GM19351 (cell line): Measurements from ENCODE around the gene KCNH6.

ENCODE experiments used
- ATAC-seq: cut with Tn5 transposase; IDR thresholded peaks from one replicate; pipeline ENCODE4 v1.9.1; 2021; ENCODE audit warnings: mild to moderate bottlenecking, moderate library complexity; ENCODE audit not compliant: unreplicated experiment

KCNH6 gene

DNA sequence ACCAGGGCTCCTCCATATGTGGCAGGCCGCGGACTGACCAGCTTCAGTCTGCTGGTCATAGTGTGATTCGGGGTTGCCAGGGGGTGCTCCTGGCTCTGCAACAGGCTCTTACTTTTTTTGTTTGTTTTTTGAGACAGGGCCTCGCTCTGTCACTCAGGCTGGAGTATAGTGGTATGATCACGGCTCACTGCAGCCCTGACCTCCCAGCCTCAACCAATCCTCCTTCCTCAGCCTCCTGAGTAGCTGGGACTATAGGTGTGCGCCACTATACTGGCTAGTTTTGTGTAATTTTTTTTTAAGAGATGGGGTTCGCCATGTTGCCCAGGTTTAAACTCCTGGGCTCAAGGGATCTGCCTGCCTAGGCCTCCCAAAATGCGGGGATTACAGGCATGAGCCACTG, 11.8 kb upstream of the KCNH6 start:
- no peak for ATAC-seq

DNA sequence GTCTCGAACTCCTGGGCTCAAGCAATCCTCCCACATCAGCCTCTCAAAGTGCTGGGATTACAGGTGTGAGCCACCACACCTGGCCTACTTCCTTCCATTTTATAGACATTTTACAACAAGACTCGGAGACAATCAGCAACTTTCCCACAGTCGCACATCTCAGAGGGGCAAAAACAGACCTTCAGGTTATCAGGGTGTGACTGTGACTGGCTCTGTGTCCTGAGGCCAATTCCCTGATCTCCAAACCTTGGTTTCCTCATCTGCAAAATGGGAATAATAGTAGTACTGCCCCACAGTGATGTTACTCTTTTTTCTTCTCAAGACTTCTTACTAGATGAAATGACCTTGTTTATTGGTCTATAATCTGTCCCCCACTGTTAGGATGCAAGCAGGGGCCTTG, 10.8 kb upstream of the KCNH6 start:
- no peak for ATAC-seq

DNA sequence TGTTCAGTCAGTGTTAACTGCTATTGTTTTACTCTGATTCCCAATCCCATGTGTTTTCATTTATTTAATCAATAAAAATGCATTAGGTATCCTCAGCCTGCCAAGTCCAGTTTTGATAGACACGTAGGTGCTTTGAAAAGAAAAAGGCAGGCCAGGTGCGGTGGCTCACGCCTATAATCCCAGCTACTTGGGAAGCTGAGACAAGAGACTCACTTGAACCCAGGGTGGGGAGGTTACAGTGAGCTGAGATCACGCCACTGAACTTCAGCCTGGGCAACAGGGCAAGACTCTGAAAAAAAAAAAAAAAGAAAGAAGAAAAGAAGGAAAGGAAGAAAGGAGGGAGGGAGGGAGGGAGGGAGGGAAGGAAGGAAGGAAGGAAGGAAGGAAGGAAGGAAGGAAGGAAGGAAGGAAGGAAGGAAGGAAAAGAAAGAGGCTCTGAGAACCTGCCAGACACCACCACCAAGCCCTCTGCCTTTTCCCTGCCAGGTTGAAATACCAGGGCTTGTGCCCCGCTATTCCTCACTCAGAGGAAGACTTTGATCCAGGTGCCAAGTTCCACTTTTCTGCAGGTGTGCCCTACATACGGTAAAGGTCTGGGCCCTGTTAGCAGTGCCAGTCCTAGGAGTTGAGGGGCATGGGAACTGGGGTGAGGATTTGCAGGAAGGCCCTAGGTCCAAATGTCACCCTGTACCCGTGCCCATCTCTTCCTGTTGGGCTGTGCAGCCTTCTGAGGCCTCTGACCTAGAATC, 10.1 kb upstream of the KCNH6 start:
- ATAC-seq = no peak

DNA sequence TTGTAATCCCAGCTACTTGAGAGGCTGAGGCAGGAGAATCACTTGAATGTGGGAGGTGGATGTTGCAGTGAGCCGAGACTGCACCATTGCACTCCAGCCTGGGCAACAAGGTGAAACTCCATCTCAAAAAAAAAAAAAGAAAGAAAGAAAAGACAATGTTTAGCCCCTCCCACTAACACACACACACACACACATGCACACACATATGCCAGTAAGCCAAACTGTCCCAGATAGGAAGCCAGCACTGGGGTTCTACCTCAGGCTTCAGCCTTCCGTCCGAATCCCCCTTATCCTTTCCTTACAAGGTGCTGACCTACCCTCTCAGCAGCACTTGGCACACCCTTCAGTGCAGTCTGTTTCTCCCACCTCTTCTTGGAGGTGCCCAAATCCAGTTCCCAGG, 8.7 kb upstream of the KCNH6 start:
- ATAC-seq = no peak

DNA sequence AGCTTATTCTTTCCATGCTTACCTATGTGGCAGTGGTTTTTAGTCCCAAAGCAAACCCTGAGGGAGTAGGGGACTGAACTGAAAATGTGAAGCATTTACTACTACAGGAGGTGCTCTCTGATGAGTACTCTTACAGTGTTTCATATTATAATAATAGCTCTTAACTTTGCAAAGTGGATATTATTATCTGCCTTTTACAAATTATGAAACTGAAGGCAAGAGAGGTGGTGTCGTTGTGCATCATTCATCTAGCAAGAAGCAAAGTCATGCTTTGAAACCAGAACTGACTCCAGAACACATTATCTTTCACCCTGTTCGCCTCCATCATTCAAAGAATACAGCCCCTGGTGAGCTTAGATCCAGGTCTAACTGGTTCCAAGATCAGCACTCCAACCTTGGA, 8.2 kb upstream of the KCNH6 start:
- ATAC-seq = no peak

DNA sequence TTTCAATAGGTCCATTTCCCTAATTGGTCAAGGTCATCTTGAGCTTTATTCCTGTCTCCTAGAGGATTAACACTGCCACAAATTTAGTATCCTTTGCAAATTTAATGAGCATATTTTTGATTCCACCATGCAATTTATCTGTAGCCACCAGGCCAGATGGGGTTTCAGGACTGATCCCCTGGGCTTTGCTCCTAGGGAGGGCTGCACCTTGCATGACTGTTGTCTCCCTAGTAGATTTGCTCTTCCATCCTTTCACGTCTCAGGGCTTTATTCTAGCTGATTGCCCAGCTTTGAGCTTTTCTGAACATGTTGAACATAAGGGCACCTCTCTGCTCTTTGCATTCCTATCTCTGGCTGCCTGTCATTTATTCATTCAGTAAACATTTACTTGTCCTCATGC, 7.7 kb upstream of the KCNH6 start:
- no peak for ATAC-seq

DNA sequence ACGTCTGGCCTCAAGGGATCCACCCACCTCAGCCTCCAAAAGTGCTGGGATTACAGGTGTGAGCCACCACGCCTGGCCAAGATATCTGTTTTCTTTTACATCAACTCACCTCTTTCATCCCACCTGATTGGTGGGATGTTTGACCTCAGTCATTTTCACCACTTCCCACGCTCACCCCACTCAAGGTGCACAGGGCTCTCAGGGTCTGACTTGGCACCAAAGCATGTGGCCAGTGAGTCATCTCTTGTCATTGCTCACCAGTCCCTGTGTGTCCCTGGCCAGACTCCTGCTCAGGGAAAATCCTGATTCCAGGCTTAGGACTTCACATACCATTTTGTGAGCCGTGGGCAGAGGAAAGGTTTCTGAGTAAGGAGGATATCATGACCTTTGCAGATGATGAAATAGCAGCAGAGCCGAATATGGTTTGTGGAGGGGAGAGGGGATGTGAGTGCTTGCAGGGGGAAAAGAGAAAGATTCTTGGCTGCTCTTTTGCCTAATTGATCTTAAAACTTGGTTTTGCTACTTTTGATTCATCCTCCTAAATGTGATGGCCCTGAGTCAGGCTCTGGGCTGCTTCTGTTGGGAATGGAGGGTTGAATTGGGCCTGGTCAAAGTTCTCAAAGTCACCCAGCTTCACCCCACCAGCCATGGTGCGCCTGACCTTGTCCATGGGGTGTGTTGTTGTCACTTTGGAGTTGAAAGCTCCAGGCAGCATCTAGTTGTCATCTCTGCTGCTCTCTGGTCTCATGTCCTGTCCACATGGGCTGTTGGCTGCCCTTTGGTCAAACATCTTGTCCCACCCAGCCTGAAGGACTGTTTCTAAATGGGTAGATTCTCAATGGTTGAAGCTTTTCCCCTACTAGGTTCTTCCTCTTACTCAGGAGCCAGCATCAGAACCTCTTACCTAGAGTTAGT, 6.0 kb upstream of the KCNH6 start:
- no peak for ATAC-seq

DNA sequence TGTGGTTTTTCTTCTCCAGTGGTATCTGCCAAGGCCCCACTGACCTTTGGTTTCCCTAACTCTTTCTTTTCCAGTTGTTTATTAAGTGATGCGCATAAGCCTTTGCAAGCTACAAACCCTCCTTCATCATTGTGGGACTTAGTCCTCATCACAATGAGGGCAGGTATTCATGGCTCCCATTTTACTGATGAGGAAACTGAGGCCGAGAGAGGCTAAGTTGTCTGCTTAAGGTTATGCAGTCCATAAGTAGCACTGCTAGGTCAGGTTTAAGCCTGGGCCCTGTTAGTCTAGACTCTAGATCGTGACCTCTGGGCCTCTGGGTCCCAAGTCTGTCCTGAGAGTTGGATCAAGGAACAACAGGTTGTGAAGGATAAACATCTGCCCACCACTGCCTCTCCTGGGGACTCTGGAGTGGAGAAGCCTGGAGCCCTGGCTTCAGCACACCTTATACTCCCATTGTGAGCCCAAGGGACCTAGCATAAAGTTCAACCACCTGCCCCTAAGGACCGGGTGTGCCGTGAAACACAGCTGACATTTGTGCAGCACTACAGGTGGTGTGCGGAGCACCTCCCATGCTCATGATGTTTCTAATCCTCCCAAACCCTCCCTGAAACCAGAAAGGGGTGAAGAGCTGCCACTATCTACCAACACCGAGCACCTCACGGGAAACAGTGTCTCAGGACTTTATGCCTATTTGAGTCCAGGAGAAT, 5.2 kb upstream of the KCNH6 start:
- no peak for ATAC-seq

DNA sequence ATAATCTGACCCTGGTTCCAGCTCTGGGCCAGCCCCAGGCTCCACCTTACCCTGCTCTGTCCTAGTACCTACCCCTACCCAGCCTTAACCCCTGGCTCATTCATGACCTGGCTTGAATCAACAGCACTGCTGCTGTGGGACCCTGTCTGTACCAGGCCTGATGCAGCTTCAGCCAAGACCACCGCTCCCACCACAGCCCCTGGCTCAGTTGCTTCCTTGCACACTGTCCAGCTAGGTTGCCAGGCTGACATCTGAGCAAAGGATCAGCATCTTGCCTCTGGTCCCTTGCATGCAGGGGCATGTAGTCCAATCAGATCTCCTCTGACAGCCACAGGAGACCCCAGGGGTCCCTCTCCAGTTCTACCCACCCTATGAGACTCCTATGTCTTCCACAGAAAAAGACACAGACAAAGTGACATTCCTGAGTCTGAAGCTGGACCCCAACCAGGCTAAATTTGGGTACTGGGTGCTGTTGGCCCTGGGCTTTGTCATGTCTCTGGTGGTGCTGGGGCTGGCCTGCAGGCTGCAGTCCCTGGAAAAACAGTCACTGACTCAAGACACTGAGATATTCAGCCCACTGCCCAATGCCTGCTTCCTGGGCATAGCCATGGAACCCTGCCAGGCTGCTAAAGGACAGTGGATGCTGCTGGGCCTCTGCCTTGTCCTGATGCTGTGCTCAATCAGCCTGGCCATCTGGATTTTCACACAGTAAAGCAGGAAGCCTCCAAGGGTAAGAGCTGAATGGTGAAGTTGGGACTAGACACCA, 3.9 kb upstream of the KCNH6 start:
- no peak for ATAC-seq

DNA sequence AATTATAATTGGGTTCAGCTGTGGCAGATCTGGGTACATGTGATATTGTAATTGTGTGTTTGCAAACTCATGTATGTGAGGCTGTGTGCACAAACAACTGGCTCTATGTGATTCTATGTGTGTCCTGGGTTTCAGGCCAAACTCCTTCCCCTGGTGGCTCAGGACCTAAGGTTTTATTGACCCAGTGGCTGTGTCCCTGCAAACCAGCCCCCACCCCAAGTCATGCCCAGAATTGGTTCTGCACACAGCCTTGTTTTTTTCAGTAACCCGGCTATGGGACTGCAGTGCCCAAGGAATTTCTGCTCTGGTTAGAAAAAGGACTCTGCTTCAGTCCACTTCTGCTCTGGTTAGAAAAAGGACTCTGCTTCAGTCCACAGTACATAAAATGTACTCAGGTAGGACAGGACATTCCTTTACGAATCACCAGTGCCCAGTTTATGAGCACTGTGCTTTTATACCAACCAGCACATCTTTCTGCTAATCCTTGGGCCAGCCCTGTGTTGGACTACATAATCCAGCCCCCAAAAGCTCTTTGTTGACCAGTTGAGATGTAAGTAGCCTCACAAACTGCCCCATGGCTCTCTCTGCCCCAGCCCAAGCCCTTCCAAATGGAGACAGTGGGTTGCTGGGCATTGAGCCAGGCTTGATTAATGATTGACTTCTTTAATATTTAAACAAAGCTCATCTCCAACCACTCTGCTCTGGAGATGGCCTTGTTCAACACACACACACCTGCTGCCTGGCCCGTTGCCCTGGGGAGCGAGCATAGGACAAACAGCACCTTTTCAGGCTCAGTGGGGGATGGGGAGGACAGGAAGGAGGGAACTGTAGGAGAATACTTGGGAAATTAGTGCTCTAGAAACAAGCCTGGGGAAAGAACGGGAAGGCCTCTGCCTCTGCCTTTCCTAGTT, 2.9 kb upstream of the KCNH6 start:
- no peak for ATAC-seq

DNA sequence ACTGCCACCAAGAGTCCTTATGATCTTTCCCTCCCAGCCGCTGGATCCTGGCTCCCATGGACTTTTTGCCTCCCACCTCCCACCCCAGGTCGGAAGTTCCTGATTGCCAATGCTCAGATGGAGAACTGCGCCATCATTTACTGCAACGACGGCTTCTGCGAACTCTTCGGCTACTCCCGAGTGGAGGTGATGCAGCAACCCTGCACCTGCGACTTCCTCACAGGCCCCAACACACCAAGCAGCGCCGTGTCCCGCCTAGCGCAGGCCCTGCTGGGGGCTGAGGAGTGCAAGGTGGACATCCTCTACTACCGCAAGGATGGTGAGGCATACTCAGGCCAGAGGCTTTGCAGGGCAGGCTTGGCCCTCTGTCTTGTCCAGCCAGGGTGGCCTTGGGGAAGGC, 893 bp downstream of the KCNH6 start:
- ATAC-seq = no peak

DNA sequence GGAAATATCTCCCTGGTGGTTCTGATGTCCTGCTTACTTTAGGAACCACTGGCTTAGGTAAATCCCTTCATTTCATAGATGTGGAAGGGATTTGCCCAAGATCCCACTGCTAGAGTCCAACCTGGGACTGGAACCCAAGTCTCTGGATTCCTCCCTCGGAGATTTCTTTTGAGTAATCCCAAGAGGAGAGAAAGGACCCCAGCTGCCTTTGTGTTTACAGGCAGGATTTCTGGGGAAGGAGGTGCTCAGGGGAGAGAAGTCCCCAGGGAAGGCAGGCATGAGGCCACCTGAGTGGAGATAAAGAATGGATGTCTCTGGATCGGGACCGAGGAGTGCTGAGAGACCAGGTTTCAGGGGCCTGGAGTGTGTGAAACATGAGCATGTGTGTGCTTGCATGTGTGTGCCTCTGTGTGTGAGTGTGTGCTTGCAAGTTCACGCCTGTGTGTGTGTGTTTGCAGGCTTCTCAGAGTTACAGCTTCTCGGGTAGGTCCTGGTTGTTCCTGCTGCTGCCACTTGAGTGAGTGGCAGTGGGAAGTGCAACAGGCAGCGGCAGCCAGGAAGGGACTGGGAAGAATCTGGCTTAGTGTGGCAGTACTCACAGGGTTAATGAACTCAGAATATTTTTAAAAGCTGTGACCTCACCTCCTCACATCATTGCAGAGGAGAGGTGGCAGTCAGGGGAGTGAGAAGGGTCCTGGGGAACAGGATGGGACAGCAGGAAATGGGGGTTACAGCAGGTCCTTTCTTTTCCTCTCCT, 2.2 kb downstream of the KCNH6 start:
- no peak for ATAC-seq

DNA sequence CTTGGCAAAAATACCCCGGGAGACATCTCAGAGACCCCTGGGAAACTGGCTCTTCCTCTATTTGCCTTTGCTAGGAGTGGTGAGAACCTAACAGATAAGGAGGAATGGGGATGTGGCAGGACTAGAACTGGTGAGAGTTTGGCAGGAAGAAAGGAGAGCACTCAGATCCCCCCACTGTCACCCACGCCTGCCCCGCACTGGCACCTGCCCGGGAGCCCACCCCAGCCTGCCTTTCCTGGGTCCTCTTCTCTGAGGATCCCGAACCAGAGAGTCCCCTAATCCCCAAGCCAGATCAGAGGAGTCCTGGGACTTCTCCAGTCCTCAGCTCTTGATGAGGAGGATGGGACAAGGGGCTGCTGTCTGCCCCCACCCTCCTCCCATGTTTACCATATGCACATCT, 3.7 kb downstream of the KCNH6 start:
- no peak for ATAC-seq

DNA sequence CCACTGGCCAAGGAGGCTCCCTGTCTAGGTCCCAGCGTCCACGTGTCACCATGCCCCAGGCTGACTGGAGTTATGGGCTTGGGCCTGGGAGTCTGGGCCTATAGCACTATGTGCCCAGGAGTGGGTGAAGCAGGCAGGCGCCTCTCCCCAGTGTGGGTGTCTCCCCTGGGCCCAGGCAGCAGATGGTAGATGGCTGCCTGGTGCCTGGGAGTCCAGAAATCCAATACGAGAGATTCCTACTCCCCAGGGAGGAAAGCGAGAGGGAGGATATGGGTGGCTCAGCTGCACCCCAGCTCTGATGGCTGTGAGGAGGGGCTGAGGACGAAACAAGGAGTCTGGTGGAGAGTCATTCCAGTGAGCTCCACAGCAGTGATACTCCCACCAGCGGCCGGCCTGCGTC, 5.0 kb downstream of the KCNH6 start:
- ATAC-seq = no peak

DNA sequence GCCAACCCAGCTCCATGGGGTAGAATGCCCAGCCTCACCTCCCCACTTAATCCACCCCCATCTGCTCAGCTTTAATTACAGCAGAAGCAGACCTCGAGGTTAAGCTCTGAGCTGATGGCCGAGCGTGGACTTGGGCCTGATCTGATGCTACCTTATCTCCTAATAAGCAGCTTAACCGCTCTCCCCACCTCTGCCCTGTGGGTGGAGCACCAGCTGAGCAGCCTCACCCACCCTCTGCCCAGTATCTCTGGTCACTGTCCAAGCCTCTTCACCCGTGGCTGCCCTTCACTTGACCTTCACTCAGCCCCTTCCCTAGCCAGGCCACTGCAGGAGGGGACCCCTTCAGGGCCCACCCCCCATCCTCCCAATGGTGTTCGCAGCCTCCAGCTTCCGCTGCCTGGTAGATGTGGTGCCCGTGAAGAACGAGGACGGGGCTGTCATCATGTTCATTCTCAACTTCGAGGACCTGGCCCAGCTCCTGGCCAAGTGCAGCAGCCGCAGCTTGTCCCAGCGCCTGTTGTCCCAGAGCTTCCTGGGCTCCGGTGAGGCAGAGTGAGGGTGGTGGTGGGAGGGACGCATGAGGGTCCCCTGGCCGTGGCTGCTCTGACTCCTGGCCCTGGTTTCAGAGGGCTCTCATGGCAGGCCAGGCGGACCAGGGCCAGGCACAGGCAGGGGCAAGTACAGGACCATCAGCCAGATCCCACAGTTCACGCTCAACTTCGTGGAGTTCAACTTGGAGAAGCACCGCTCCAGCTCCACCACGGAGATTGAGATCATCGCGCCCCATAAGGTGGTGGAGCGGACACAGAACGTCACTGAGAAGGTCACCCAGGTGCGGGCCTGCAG, 6.8 kb downstream of the KCNH6 start:
- ATAC-seq = no peak

DNA sequence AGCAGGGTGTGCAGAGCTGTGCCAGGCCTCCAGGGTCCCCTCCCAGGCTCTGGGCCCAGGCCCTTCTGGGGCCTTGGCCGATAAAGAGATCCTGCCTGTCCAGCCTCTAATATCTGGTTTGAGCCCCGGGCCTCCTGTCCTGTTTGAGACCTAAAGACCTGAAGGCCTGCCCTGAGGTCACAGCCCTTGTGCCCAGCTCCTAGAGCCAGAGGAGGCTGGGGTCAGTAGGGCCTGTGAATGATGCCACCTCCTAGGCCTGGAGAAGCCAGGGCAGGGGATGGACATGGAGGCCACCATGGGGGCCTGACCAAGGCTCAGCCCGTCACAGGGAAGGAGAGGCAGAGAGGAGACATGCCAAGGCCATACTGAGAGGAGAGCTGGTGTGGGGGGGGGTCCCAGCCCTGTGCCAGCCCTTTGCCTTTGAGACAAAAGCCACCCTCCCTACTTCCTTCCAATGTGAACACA, 7.4 kb downstream of the KCNH6 start:
- no peak for ATAC-seq

DNA sequence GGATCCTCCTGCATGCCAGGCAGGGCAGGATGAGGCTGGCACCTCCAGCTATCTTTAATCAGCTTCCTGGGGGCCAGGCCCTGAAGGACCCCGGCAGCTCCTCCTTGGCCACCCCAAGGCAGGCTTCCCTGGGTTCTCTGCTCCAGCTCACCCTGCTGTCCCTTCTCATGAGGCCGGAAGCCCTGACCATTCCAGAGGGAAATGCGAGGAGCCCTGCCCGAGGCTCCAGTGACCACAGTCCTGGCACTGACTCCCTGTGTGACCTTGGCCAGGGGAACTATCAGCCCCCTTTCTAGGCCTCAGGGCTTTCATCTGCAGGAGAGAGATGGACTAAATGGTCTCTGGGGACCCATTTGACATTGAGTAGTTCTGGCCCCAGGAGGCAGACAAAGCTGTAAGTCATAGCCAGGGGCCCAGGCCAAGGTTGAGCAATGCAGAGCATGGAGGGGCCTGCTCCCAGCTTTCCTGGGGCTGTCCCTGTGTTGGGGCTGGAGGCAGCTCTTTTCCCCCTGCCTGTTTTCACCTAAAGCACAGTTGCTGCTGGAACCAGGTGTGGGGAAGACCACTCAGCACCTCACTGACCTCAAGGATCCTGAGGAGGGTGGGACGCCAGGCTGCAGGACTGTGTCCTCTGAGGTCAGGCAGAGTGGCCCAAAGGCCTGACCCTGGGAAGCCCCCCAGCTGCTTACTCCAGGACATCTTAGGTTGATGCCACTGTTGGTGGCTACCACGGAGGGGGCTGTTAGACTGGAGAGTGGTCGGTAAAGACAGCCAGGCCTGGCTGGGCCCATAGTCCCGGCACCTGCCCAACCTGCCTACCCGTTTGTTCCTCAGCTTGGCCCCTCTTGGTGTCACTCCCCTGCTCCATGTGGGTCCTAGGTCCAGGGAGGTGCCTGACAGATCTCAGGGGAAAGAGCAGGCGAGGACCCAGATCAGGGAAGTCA, 8.1 kb downstream of the KCNH6 start:
- no peak for ATAC-seq
